Neural cell (in vitro differentiated cells): ENCODE measurements around the gene PTCH1. TPM values are rescaled to one million over a fixed set of nuclear protein-coding genes. Genes with fewer than 3 reads are reported as not detected.

ENCODE experiments used
- H2AFZ ChIP-seq: fragments of 200-600, 300-800 bp; sonication (generic), shearing (Covaris generic); 2 replicates; pipeline ENCODE4 v1.6.0; 2014; ENCODE audit warnings: low read depth, mild to moderate bottlenecking, antibody characterized with exemption, low read length, moderate library complexity
- H3F3A ChIP-seq: fragments of 200-600 bp; shearing (Covaris generic); 2 replicates; pipeline ENCODE4 v1.6.1; 2016; ENCODE audit warnings: mild to moderate bottlenecking, moderate library complexity, mixed read lengths, antibody characterized with exemption, low read length; ENCODE audit not compliant: insufficient read depth, poor library complexity, severe bottlenecking
- H3K27ac ChIP-seq: fragments of 200-600, 300-800 bp; sonication (generic), shearing (Covaris generic); 2 replicates; pipeline ENCODE4 v1.5.1; 2014; ENCODE audit warnings: mild to moderate bottlenecking, low read length, moderate library complexity
- H3K27me3 ChIP-seq: fragments of 300-800, 200-600 bp; sonication (generic), shearing (Covaris generic); 2 replicates; pipeline ENCODE4 v1.6.0; 2014; ENCODE audit warnings: mild to moderate bottlenecking, low read depth, low read length, moderate library complexity; ENCODE audit not compliant: insufficient read depth
- H3K36me3 ChIP-seq: fragments of 300-800, 200-600 bp; sonication (generic), shearing (Covaris generic); 2 replicates; pipeline ENCODE4 v1.5.1; 2014; ENCODE audit warnings: mild to moderate bottlenecking, antibody characterized with exemption, low read length, moderate library complexity; ENCODE audit not compliant: insufficient read depth
- H3K4me2 ChIP-seq: fragments of 300-800, 200-600 bp; sonication (generic), shearing (Covaris generic); 2 replicates; pipeline ENCODE4 v1.6.0; 2014; ENCODE audit warnings: mild to moderate bottlenecking, low read length
- H3K4me3 ChIP-seq: fragments of 300-800, 200-600 bp; sonication (generic), shearing (Covaris generic); 2 replicates; pipeline ENCODE4 v1.5.1; 2014; ENCODE audit warnings: mild to moderate bottlenecking, low read length, moderate library complexity
- H3K79me2 ChIP-seq: fragments of 200-600 bp; shearing (Covaris generic); replicated peaks from 2 replicates; pipeline ENCODE4 v1.6.0; 2014; ENCODE audit warnings: mild to moderate bottlenecking, low read length, moderate library complexity; ENCODE audit not compliant: insufficient read depth
- H3K9ac ChIP-seq: fragments of 300-800, 200-600 bp; sonication (generic), shearing (Covaris generic); 2 replicates; pipeline ENCODE4 v1.6.1; 2016; ENCODE audit warnings: mild to moderate bottlenecking, low read length, mixed read lengths
- H3K9me2 ChIP-seq: fragments of 200-600 bp; shearing (Covaris generic); 2 replicates; pipeline ENCODE4 v1.6.1; 2016; ENCODE audit warnings: mild to moderate bottlenecking, low read length, mixed read lengths; ENCODE audit not compliant: insufficient read depth
- H3K9me3 ChIP-seq: fragments of 200-600, 300-800 bp; sonication (generic), shearing (Covaris generic); 2 replicates; pipeline ENCODE4 v1.6.1; 2016; ENCODE audit warnings: mild to moderate bottlenecking, mixed run types, low read length, moderate library complexity, mixed read lengths
- H4K20me1 ChIP-seq: fragments of 200-600 bp; shearing (Covaris generic); 2 replicates; pipeline ENCODE4 v1.6.1; 2016; ENCODE audit warnings: mild to moderate bottlenecking, mixed run types; ENCODE audit not compliant: insufficient read depth
- EP300 ChIP-seq: fragments of 450-650 bp; conservative IDR thresholded peaks from 2 replicates; pipeline ENCODE4 v1.6.1; 2014; ENCODE audit warnings: antibody characterized with exemption, mild to moderate bottlenecking, moderate library complexity; ENCODE audit not compliant: poor library complexity, severe bottlenecking
- EZH2 ChIP-seq: fragments of 200-600, 300-800 bp; shearing (Covaris generic), sonication (generic); IDR thresholded peaks from 2 replicates; pipeline ENCODE4 v1.6.1; 2014; ENCODE audit warnings: antibody characterized with exemption, low read length, borderline replicate concordance, mild to moderate bottlenecking; ENCODE audit not compliant: insufficient read depth, poor library complexity, severe bottlenecking
- MXI1 ChIP-seq: fragments of 450-650 bp; conservative IDR thresholded peaks from 2 replicates; pipeline ENCODE4 v1.6.1; 2014; ENCODE audit warnings: antibody characterized with exemption, mild to moderate bottlenecking; ENCODE audit not compliant: poor library complexity, severe bottlenecking
- POLR2AphosphoS5 ChIP-seq: IDR thresholded peaks from 2 replicates; pipeline ENCODE4 v1.6.1; 2012
- RAD21 ChIP-seq: fragments of 450-650 bp; conservative IDR thresholded peaks from 2 replicates; pipeline ENCODE4 v1.6.1; 2014; ENCODE audit warnings: antibody characterized with exemption, mild to moderate bottlenecking, moderate library complexity
- SMC3 ChIP-seq: fragments of 450-650 bp; conservative IDR thresholded peaks from 2 replicates; pipeline ENCODE4 v1.6.1; 2014; ENCODE audit warnings: antibody characterized with exemption, mild to moderate bottlenecking, moderate library complexity; ENCODE audit not compliant: poor library complexity
- TAF1 ChIP-seq: IDR thresholded peaks from 2 replicates; pipeline ENCODE4 v1.6.1; 2012; ENCODE audit warnings: low read depth
- polyA plus RNA-seq: library from polyadenylated mRNA; depleted of rRNA; stranded (reverse); fragments of >200 nt; gene quantifications from 2 replicates; pipeline ENCODE4 v1.2.3, GENCODE V29; 2014
- TF ChIP-seq, protein P1 (sequence below): IDR thresholded peaks from 2 replicates; pipeline ENCODE4 v1.6.1; 2012; ENCODE audit warnings: borderline replicate concordance
- TF ChIP-seq, protein P2 (sequence below): fragments of 450-650 bp; IDR thresholded peaks from 2 replicates; pipeline ENCODE4 v1.5.1; 2014; ENCODE audit warnings: antibody characterized with exemption, mild to moderate bottlenecking, moderate library complexity; ENCODE audit not compliant: poor library complexity, severe bottlenecking

The PTCH1 gene
- polyA plus RNA-seq, 1 donor from 2014 or later, result 15.6 TPM

DNA sequence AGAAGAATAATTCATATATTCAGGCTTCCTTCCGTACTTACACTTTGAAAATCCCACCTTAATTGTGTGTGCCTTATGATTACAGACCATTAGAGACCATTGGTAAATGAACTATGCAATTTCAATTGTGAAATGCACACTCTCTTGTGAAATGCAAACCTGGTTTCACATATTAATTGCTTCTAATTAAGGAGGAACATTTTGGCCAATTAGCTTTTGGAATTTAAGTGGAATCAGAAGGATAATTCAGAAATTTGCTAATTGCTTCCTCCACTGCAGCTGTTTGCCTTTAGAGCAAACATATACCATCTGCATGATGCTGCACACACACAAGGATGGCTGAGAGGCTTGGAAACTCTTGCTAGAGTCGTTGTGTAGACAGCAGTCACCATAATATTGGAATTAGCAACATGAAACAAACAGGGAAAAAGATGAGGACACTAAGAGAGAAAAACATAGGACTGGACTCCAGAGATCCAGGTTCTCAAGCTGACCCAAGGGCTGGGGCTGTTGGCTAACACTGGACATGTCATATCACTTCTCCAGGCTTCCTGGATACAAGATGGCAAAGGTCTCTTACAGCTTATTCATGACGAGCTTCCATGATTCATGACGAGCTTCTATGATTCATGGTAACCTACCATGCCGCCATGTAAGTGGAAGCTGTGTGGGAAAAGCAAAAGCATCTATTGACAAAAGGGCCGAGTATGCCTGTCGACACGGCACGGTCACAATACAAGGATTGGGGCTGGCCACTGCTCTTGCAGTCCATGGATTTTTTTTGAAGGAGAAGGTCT lies 78.0 kb downstream of the PTCH1 start:
- no peak overlapping the region for H2AFZ ChIP-seq
- H3K4me2 ChIP-seq, result no peak overlapping the region
- no peaks in the 10 kb centered on the region for H3K9me2 ChIP-seq
- no peaks in the 10 kb centered on the region for H4K20me1 ChIP-seq
- H3K36me3 ChIP-seq, result no peaks in the 10 kb centered on the region
- no peak overlapping the region for H3K9ac ChIP-seq
- no peaks in the 10 kb centered on the region for H3K27me3 ChIP-seq
- H3F3A ChIP-seq, result no peaks in the 10 kb centered on the region
- H3K27ac ChIP-seq, result no peak overlapping the region
- TF ChIP-seq SMC3, result no peak
- TF ChIP-seq RAD21, result no peak
- TF ChIP-seq, protein P1, sequence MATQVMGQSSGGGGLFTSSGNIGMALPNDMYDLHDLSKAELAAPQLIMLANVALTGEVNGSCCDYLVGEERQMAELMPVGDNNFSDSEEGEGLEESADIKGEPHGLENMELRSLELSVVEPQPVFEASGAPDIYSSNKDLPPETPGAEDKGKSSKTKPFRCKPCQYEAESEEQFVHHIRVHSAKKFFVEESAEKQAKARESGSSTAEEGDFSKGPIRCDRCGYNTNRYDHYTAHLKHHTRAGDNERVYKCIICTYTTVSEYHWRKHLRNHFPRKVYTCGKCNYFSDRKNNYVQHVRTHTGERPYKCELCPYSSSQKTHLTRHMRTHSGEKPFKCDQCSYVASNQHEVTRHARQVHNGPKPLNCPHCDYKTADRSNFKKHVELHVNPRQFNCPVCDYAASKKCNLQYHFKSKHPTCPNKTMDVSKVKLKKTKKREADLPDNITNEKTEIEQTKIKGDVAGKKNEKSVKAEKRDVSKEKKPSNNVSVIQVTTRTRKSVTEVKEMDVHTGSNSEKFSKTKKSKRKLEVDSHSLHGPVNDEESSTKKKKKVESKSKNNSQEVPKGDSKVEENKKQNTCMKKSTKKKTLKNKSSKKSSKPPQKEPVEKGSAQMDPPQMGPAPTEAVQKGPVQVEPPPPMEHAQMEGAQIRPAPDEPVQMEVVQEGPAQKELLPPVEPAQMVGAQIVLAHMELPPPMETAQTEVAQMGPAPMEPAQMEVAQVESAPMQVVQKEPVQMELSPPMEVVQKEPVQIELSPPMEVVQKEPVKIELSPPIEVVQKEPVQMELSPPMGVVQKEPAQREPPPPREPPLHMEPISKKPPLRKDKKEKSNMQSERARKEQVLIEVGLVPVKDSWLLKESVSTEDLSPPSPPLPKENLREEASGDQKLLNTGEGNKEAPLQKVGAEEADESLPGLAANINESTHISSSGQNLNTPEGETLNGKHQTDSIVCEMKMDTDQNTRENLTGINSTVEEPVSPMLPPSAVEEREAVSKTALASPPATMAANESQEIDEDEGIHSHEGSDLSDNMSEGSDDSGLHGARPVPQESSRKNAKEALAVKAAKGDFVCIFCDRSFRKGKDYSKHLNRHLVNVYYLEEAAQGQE, result no peak
- TF ChIP-seq, protein P2, sequence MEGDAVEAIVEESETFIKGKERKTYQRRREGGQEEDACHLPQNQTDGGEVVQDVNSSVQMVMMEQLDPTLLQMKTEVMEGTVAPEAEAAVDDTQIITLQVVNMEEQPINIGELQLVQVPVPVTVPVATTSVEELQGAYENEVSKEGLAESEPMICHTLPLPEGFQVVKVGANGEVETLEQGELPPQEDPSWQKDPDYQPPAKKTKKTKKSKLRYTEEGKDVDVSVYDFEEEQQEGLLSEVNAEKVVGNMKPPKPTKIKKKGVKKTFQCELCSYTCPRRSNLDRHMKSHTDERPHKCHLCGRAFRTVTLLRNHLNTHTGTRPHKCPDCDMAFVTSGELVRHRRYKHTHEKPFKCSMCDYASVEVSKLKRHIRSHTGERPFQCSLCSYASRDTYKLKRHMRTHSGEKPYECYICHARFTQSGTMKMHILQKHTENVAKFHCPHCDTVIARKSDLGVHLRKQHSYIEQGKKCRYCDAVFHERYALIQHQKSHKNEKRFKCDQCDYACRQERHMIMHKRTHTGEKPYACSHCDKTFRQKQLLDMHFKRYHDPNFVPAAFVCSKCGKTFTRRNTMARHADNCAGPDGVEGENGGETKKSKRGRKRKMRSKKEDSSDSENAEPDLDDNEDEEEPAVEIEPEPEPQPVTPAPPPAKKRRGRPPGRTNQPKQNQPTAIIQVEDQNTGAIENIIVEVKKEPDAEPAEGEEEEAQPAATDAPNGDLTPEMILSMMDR, result no peak
- TF ChIP-seq POLR2AphosphoS5, result no peak
- TF ChIP-seq TAF1, result no peak
- TF ChIP-seq EP300, result no peak
- TF ChIP-seq MXI1, result no peak
- TF ChIP-seq EZH2, result no peak
- no peaks in the 10 kb centered on the region for H3K9me3 ChIP-seq
- H3K79me2 ChIP-seq, result no peaks in the 10 kb centered on the region
- H3K4me3 ChIP-seq, result no peak overlapping the region

DNA sequence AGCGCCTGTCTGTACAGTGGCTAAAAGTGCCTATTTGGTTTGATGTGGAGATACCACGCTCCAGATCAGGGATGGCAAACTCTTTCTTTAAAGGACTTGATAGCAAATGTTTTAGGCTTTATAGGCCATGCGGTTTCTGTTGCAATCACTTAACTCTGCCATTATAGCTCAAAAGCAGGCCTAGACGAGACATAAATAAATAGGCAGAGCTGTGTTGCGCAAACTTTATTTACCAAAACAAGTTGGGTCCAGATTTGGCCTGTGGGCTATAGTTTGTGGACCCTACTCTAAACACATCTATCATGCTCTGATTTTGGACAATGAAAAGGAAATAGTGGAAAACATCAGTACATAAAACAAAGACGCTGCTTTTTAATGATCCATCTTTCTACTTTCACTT lies 79.2 kb downstream of the PTCH1 start:
- H4K20me1 ChIP-seq, result no peaks in the 10 kb centered on the region
- no peak overlapping the region for H3K9ac ChIP-seq
- H3K36me3 ChIP-seq, result no peaks in the 10 kb centered on the region
- no peak overlapping the region for H3K4me2 ChIP-seq
- no peak overlapping the region for H3K27ac ChIP-seq
- H2AFZ ChIP-seq, result no peak overlapping the region
- TF ChIP-seq EZH2 (no peak), RAD21 (no peak), MXI1 (no peak), EP300 (no peak)
- TF ChIP-seq, protein P1, result no peak
- no peaks in the 10 kb centered on the region for H3K27me3 ChIP-seq
- no peaks in the 10 kb centered on the region for H3K9me3 ChIP-seq
- H3F3A ChIP-seq, result no peaks in the 10 kb centered on the region
- H3K4me3 ChIP-seq, result no peak overlapping the region
- H3K9me2 ChIP-seq, result no peaks in the 10 kb centered on the region
- H3K79me2 ChIP-seq, result no peaks in the 10 kb centered on the region
